HCT116 (cell line): ENCODE results near the gene COBLL1.

Experiments
- ATF3 ChIP-seq: IDR thresholded peaks from 2 replicates; pipeline ENCODE4 v1.6.1; 2012
- CEBPB ChIP-seq: IDR thresholded peaks from 2 replicates; pipeline ENCODE4 v1.6.1; 2012; ENCODE audit warnings: low read depth
- CTCF ChIP-seq, 3 experiments: fragments of 200-600 bp in 1 of 3; sonication (generic) in 1 of 3; IDR thresholded peaks in 2 of 3; conservative IDR thresholded peaks in 1 of 3; 2 replicates each; pipeline ENCODE4 v1.5.1; 2012 to 2017; ENCODE audit warnings: low read depth in 2 of 3, low read length in 2 of 3, antibody characterized with exemption in 1 of 3, borderline replicate concordance in 1 of 3, control low read depth in 1 of 3, mild to moderate bottlenecking in 1 of 3, mixed read lengths in 1 of 3, mixed run types in 1 of 3, moderate library complexity in 1 of 3; ENCODE audit not compliant: insufficient read depth in 1 of 3
- EZH2 ChIP-seq: fragments of 200-600 bp; sonication (generic); IDR thresholded peaks from 2 replicates; pipeline ENCODE4 v1.6.1; 2017; ENCODE audit warnings: antibody characterized with exemption, mixed run types
- POLR2A ChIP-seq: IDR thresholded peaks from 2 replicates; pipeline ENCODE4 v1.7.0; 2011; ENCODE audit warnings: borderline replicate concordance; ENCODE audit not compliant: insufficient read depth, insufficient read length; ENCODE audit errors: extremely low read depth
- POLR2AphosphoS5 ChIP-seq: IDR thresholded peaks from 2 replicates; pipeline ENCODE4 v1.6.1; 2011; ENCODE audit warnings: mild to moderate bottlenecking, low read depth, low read length, moderate library complexity
- ZNF274 ChIP-seq: fragments of 200-500 bp; sonication (Bioruptor generic); IDR thresholded peaks from 2 replicates; pipeline ENCODE4 v1.6.1; 2014; ENCODE audit warnings: mild to moderate bottlenecking, low read depth, low read length, inconsistent platforms
- TF ChIP-seq, protein P1 (sequence below): IDR thresholded peaks from 2 replicates; pipeline ENCODE4 v1.6.1; 2012

- TF ChIP-seq CTCF (IDR thresholded peaks at IDR 0.05 in 2 of 3, conservative IDR thresholded peaks at IDR 0.05 in 1 of 3; ENCODE audit: borderline replicate concordance in 1 of 3, insufficient read depth in 1 of 3, low read depth in 2 of 3, low read length in 2 of 3) = no peak
- TF ChIP-seq POLR2AphosphoS5 = no peak
- TF ChIP-seq POLR2A = no peak
- no peak for TF ChIP-seq CEBPB
- no peak for TF ChIP-seq ZNF274
- no peak for TF ChIP-seq ATF3
- TF ChIP-seq, protein P1, sequence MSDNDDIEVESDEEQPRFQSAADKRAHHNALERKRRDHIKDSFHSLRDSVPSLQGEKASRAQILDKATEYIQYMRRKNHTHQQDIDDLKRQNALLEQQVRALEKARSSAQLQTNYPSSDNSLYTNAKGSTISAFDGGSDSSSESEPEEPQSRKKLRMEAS = no peak
- no peak for TF ChIP-seq EZH2
These were observed 69.7 kb downstream of the COBLL1 start for GRCh38 chr2:164771897-164772296.
